HAP-1 (cell line): ENCODE results near the gene KDM4B.

Experiments used
- DNase-seq, 2 experiments: peaks; one replicate each; pipeline ENCODE4 v3.0.0-alpha.2; 2016 to 2020; ENCODE audit warnings: low spot score in 2 of 2
- H3K27me3 ChIP-seq: fragments of 250-450 bp; sonication (Bioruptor Pico); 2 replicates; pipeline ENCODE4 v1.5.1; 2020; ENCODE audit warnings: low read depth, mild to moderate bottlenecking, moderate library complexity
- H3K36me3 ChIP-seq: fragments of 250-450 bp; sonication (Bioruptor Pico); replicated peaks from 2 replicates; pipeline ENCODE4 v1.5.1; 2020; ENCODE audit warnings: mild to moderate bottlenecking
- H3K4me1 ChIP-seq: fragments of 250-450 bp; sonication (Bioruptor Pico); 2 replicates; pipeline ENCODE4 v1.5.1; 2020; ENCODE audit warnings: mild to moderate bottlenecking
- H3K4me3 ChIP-seq: fragments of 250-450 bp; sonication (Bioruptor Pico); 2 replicates; pipeline ENCODE4 v1.5.1; 2020; ENCODE audit warnings: mild to moderate bottlenecking, moderate library complexity
- H3K9me3 ChIP-seq: fragments of 250-450 bp; sonication (Bioruptor Pico); 2 replicates; pipeline ENCODE4 v1.5.1; 2020; ENCODE audit warnings: mild to moderate bottlenecking, moderate library complexity
- in situ Hi-C: fragments of 300-500 bp; cut with MboI; formaldehyde crosslinking; loops from 3 replicates; pipeline ENCODE4 v1.14.3; 2020; ENCODE audit warnings: low sequenced_read_pairs, inconsistent platforms, mixed read lengths

The KDM4B gene

GRCh38 chr19:5041913-5042187 lies 72.9 kb downstream of the KDM4B start:
- no peak for DNase-seq
- H3K27me3 ChIP-seq: no peaks in the 10 kb centered on the region
- H3K4me1 ChIP-seq: no peaks in the 10 kb centered on the region
- in situ Hi-C loops: no loop called here
- no peaks in the 10 kb centered on the region for H3K9me3 ChIP-seq
- H3K36me3 ChIP-seq: peaks cover 5% of the 10 kb centered on the region; the same call in 1 of the 2 replicates
- no peak overlapping the region for H3K4me3 ChIP-seq

DNA sequence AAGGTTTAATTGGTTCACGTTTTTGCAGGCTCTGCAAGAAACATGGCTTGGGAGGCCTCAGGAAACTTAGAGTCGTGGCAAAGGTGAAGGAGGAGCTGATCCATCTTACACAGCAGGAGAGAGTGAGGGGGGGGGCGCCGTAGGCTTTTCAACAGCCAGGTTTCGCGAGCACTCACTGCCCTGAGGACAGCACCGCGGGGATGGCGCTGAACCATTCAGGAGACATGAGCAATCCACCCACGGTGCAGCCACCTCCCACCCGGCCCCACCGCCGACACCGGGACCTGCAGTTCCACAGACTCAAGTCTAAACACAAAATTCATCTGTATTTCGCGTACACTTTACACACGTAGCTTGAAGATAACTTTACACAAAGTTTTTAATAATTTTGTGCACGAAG lies 73.6 kb downstream of the KDM4B start:
- Histone ChIP-seq H3K4me3 (no peak overlapping the region), H3K27me3 (no peaks in the 10 kb centered on the region), H3K9me3 (no peaks in the 10 kb centered on the region), H3K36me3 (peaks cover 7% of the 10 kb centered on the region), H3K4me1 (no peaks in the 10 kb centered on the region)
- no peak for DNase-seq
- in situ Hi-C loops: no loop called here

DNA sequence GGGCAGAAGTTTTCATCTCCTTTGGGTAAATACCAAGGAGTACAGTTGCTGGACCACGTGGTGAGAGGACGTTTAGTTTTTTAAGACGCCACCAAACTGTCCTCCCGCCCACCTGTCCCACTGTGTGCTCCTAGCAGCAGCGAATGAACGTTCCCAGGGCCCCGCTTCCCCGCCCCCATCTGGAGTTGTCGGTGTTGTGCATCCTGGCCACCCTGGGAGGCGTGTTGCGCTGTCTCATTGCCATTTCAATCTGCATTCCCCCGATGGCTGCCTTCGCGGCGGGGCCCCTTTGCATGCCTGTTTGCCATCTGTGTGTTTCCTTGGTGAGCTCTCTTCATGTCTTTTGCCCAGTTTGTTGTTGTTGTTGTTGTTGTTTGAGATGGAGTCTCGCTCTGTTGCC lies 76.1 kb downstream of the KDM4B start:
- in situ Hi-C loops: no loop called here
- H3K36me3 ChIP-seq: peaks cover 12% of the 10 kb centered on the region

GRCh38 chr19:5045956-5046338 lies 77.0 kb downstream of the KDM4B start:
- Histone ChIP-seq H3K36me3 (peaks cover 7% of the 10 kb centered on the region), H3K9me3 (no peaks in the 10 kb centered on the region), H3K27me3 (no peaks in the 10 kb centered on the region), H3K4me3 (no peak overlapping the region), H3K4me1 (no peaks in the 10 kb centered on the region)
- in situ Hi-C loops: no loop called here
- DNase-seq: no peak

More for the DNA sequence above, 76.1 kb downstream of the KDM4B start:
- DNase-seq: no peak
- H3K27me3 ChIP-seq: no peaks in the 10 kb centered on the region
- no peaks in the 10 kb centered on the region for H3K4me1 ChIP-seq
- H3K4me3 ChIP-seq: no peak overlapping the region
- no peaks in the 10 kb centered on the region for H3K9me3 ChIP-seq

GRCh38 chr19:5046339-5047039 lies 77.6 kb downstream of the KDM4B start:
- Histone ChIP-seq H3K27me3 (no peaks in the 10 kb centered on the region), H3K9me3 (no peaks in the 10 kb centered on the region), H3K36me3 (peaks cover 7% of the 10 kb centered on the region), H3K4me1 (no peaks in the 10 kb centered on the region), H3K4me3 (no peak overlapping the region)
- no peak for DNase-seq
- in situ Hi-C loops: no loop called here

DNA sequence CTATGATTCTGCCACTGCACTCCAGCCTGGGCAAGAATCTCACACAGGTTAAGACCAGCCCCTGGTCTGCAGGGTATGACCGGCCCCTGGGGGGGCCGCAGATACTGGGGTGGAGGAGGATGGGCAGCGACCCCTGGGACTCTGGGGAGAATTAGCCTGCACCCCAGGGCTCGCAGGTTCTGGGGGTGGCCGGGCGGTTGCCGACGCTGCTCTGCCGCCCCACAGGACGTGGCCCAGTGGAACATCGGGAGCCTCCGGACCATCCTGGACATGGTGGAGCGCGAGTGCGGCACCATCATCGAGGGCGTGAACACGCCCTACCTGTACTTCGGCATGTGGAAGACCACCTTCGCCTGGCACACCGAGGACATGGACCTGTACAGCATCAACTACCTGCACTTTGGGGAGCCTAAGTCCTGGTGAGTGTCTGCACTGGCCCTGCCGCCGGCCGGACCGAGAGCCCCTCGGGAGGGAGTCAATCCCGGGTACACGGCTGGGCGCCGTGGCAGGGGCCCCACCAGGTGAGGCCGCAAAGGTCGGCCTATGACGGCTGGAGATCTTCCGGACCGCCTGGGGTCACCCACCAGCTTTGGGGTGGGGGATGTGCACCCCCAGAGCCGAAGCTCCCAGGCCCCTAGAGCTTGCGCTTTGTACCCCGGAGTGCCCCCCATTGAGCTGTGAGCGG lies 78.5 kb downstream of the KDM4B start:
- in situ Hi-C loops: no loop called here
- H3K27me3 ChIP-seq: no peaks in the 10 kb centered on the region
- no peaks in the 10 kb centered on the region for H3K9me3 ChIP-seq
- no peak for DNase-seq
- no peak overlapping the region for H3K4me3 ChIP-seq
- peaks cover 7% of the 10 kb centered on the region for H3K36me3 ChIP-seq
- no peaks in the 10 kb centered on the region for H3K4me1 ChIP-seq

DNA sequence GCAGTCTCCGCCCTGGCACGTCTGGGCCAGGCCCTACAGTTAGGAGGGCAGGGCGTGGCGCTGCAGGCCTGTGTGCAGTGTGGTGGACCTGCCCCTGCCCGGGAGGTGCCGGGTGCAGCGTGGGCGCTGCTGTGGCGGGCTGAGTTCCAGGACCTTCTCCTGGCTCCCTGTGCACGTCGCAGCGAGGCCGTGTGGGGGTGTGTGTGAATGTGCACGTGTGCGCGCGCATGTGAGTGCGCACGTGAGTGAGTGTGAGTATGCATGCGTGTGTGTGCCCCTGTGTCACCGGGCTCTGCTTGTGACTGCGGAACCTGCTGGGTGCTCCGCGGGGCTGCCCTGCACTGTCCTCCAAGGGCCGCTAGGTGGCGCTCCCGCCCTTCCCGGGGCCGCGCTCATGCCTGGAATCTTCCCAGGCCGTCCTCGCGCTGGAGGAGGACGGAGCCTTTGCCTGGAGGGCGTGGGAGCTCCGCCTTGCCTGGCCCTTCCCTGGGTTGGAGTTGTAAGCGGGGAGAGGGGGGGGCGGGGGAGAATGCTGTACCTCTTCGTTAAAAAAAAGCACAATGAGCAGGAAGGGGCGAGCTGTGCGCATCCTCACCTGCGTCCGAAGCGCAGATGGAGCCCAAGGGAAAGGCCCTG lies 79.3 kb downstream of the KDM4B start:
- peak; percentile 70 to 87 for DNase-seq
- Histone ChIP-seq H3K9me3 (no peaks in the 10 kb centered on the region), H3K36me3 (peaks cover 7% of the 10 kb centered on the region), H3K27me3 (no peaks in the 10 kb centered on the region), H3K4me3 (no peak overlapping the region), H3K4me1 (no peaks in the 10 kb centered on the region)
- in situ Hi-C loops: no loop called here

- in situ Hi-C loops: no loop called here
- H3K27me3 ChIP-seq: no peaks in the 10 kb centered on the region
- no peaks in the 10 kb centered on the region for H3K4me1 ChIP-seq
- H3K36me3 ChIP-seq: peaks cover 7% of the 10 kb centered on the region
- H3K9me3 ChIP-seq: no peaks in the 10 kb centered on the region
- DNase-seq: no peak
- H3K4me3 ChIP-seq: no peak overlapping the region
These were observed 80.0 kb downstream of the KDM4B start for GRCh38 chr19:5048727-5049553.

GRCh38 chr19:5049561-5049960 lies 80.6 kb downstream of the KDM4B start:
- in situ Hi-C loops: no loop called here
- no peak overlapping the region for H3K4me3 ChIP-seq
- no peaks in the 10 kb centered on the region for H3K4me1 ChIP-seq
- H3K27me3 ChIP-seq: no peaks in the 10 kb centered on the region
- peaks cover 7% of the 10 kb centered on the region for H3K36me3 ChIP-seq
- no peak for DNase-seq
- no peaks in the 10 kb centered on the region for H3K9me3 ChIP-seq

DNA sequence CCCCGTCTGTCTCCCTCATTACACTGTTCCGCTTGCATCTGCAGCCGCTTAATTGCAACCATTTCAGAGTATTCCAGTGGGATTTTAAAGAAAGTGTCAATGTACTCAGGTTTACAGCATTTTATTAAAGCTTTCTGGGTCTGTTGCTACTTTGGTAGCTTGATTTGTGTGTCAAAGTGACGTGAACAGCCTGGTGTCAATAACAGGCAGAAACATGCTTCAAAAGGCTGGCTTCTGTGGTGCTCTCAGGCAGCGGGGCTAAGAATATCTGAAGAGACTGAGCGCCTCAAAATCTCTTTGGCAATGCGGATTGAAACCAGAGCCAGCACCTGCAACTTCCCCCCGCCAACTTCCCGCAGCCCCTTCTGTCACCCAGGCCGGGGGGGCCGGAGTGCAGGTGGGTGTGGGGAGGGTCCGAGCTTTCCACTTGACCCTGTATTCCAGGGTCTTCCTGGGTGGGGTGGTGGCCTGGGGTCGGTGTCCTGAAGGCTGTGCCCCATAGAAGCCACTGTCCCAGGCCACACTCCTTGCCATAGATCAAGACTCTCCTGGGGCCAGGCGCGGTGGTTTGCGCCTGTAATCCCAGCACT lies 81.2 kb downstream of the KDM4B start:
- no peaks in the 10 kb centered on the region for H3K4me1 ChIP-seq
- in situ Hi-C loops: no loop called here

DNA sequence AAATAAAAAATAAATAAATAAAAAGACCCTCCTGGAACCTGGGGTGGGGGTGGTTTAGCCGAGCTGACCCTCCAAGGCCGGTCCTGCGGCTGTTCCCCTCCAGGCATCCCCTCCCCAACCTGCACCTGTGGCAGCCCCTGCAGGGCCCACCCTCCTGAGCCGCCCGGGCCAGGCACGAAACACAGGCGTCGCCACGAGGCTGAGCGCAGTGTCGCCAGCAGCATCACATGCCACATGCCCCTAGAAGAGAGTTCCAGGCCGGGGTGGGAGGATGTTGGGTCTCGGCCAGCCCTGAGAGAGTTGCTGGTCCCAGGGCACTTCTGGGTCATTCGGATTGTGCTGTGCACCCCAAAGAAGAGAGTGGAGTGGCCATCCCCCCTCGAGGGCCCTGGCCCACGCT lies 82.0 kb downstream of the KDM4B start:
- Histone ChIP-seq H3K36me3 (peaks cover 7% of the 10 kb centered on the region), H3K4me1 (no peaks in the 10 kb centered on the region), H3K27me3 (no peaks in the 10 kb centered on the region), H3K4me3 (no peak overlapping the region), H3K9me3 (no peaks in the 10 kb centered on the region)
- no peak for DNase-seq
- in situ Hi-C loops: no loop called here

More for the DNA sequence above, 81.2 kb downstream of the KDM4B start:
- Histone ChIP-seq H3K36me3 (peaks cover 7% of the 10 kb centered on the region), H3K27me3 (no peaks in the 10 kb centered on the region), H3K9me3 (no peaks in the 10 kb centered on the region), H3K4me3 (no peak overlapping the region)
- no peak for DNase-seq

DNA sequence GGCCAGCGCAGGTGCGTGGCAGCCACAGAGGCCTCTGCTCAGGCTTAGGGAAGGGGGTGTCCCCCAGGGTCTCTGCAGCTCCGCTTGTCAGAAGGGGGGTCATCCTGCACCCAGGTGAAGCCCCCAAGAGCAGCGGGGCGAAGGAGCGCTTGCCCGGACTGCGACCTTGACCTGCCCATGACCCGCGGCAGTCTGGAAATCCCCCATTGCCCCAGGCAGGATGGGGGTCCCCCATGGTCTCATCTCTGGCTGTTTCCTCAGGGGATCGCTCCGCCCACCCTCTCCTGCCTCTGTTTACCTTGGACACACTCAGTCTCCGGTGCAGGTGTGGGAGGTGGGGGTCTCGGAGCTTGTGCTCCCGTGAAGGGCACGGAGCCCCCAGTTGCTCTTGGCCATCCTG lies 82.7 kb downstream of the KDM4B start:
- in situ Hi-C loops: no loop called here

DNA sequence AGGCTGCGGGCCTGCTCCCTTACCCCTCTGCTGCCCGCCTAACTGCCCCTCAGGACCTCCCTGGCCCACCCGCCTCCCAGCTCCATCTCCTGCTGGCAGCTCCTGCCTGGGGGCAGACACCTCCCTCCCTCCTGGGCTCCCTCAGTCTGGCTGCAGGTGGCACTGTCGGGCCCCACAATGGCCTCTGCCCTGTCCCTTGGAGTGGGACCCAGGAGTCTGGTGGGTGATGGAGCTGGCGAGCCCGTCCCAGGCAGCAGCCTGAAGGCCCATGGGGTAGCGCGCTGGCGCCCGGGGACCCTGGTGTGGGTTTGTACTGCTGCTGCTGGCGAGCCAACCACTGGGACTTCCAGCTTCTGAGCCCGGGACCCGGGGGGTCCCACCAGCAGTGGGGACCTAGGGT lies 83.6 kb downstream of the KDM4B start:
- in situ Hi-C loops: no loop called here
- DNase-seq: peak in 1 of 2 experiments; percentile 34
- Histone ChIP-seq H3K4me1 (no peaks in the 10 kb centered on the region), H3K9me3 (no peaks in the 10 kb centered on the region), H3K36me3 (peaks cover 6% of the 10 kb centered on the region), H3K27me3 (no peaks in the 10 kb centered on the region), H3K4me3 (no peak overlapping the region)

More for the DNA sequence above, 82.7 kb downstream of the KDM4B start:
- no peaks in the 10 kb centered on the region for H3K9me3 ChIP-seq
- peaks cover 7% of the 10 kb centered on the region for H3K36me3 ChIP-seq
- no peak overlapping the region for H3K4me3 ChIP-seq
- no peaks in the 10 kb centered on the region for H3K27me3 ChIP-seq
- no peak for DNase-seq
- no peaks in the 10 kb centered on the region for H3K4me1 ChIP-seq
